DLD1 (cell line): ENCODE data around the gene KLHL3.

Experiments used
- in situ Hi-C: cut with HindIII; loops from 2 replicates; pipeline ENCODE4 v1.10.0; 2017; ENCODE audit warnings: low sequenced_read_pairs

The KLHL3 gene

GRCh38 chr5:137592317-137592716 is 143.6 kb downstream of the KLHL3 start:
- in situ Hi-C loops = no loop called here

- in situ Hi-C loops = no loop called here
Observed at GRCh38 chr5:137589185-137589584, 146.7 kb downstream of the KLHL3 start.

GRCh38 chr5:137587919-137588318 is 148.0 kb downstream of the KLHL3 start:
- in situ Hi-C loops = no loop called here

GRCh38 chr5:137584262-137584661 is 151.6 kb downstream of the KLHL3 start:
- in situ Hi-C loops = no loop called here

- in situ Hi-C loops = no loop called here
Observed at GRCh38 chr5:137583129-137583528, 152.8 kb downstream of the KLHL3 start.

- in situ Hi-C loops = no loop called here
Observed at GRCh38 chr5:137582218-137582617, 153.7 kb downstream of the KLHL3 start.

- in situ Hi-C loops = no loop called here
Observed at GRCh38 chr5:137581776-137582175, 154.1 kb downstream of the KLHL3 start.

GRCh38 chr5:137580030-137580429 is 155.9 kb downstream of the KLHL3 start:
- in situ Hi-C loops = no loop called here

- in situ Hi-C loops = no loop called here
Observed at GRCh38 chr5:137575847-137576246, 160.0 kb downstream of the KLHL3 start.

- in situ Hi-C loops = no loop called here
Observed at GRCh38 chr5:137575211-137575610, 160.7 kb downstream of the KLHL3 start.

GRCh38 chr5:137573376-137573775 is 162.5 kb downstream of the KLHL3 start:
- in situ Hi-C loops = no loop called here

- in situ Hi-C loops = no loop called here
Observed at GRCh38 chr5:137572042-137572695, 163.7 kb downstream of the KLHL3 start.

GRCh38 chr5:137570070-137570469 is 165.8 kb downstream of the KLHL3 start:
- in situ Hi-C loops = no loop called here
